HG03520 (cell line): Measurements from ENCODE around the gene PTPRT.
"Not testable (repeated sequence)": the region's sequence is repeated elsewhere in the genome, so short reads cannot be mapped to it uniquely, and the experiment has no call there.

Experiments
- ATAC-seq: cut with Tn5 transposase; IDR thresholded peaks from one replicate; pipeline ENCODE4 v1.9.1; 2021; ENCODE audit warnings: mild to moderate bottlenecking, moderate library complexity; ENCODE audit not compliant: unreplicated experiment

The PTPRT gene

GRCh38 chr20:42920776-42921175, 268.9 kb downstream of the PTPRT start:
- ATAC-seq = no peak

- ATAC-seq = no peak
Measured at GRCh38 chr20:42919316-42919715, 270.4 kb downstream of the PTPRT start.

- ATAC-seq = no peak
Measured at GRCh38 chr20:42915081-42915480, 274.6 kb downstream of the PTPRT start.

- no peak for ATAC-seq
Measured at GRCh38 chr20:42914302-42914701, 275.4 kb downstream of the PTPRT start.

GRCh38 chr20:42910808-42911207, 278.9 kb downstream of the PTPRT start:
- not testable (repeated sequence) for ATAC-seq

GRCh38 chr20:42907730-42908129, 282.0 kb downstream of the PTPRT start:
- ATAC-seq = no peak

- no peak for ATAC-seq
Measured at GRCh38 chr20:42906120-42906519, 283.6 kb downstream of the PTPRT start.

GRCh38 chr20:42902509-42902908, 287.2 kb downstream of the PTPRT start:
- no peak for ATAC-seq

GRCh38 chr20:42901689-42902440, 287.8 kb downstream of the PTPRT start:
- ATAC-seq = no peak

GRCh38 chr20:42900764-42901163, 288.9 kb downstream of the PTPRT start:
- not testable (repeated sequence) for ATAC-seq

GRCh38 chr20:42895020-42895419, 294.7 kb downstream of the PTPRT start:
- ATAC-seq = no peak

GRCh38 chr20:42894483-42894882, 295.2 kb downstream of the PTPRT start:
- ATAC-seq = no peak

- ATAC-seq = no peak
Measured at GRCh38 chr20:42889517-42889916, 300.2 kb downstream of the PTPRT start.

GRCh38 chr20:42887281-42887680, 302.4 kb downstream of the PTPRT start:
- no peak for ATAC-seq

- no peak for ATAC-seq
Measured at GRCh38 chr20:42886801-42887200, 302.9 kb downstream of the PTPRT start.

- no peak for ATAC-seq
Measured at GRCh38 chr20:42886046-42886445, 303.7 kb downstream of the PTPRT start.

- ATAC-seq = no peak
Measured at GRCh38 chr20:42875581-42875980, 314.1 kb downstream of the PTPRT start.

GRCh38 chr20:42873259-42873658, 316.4 kb downstream of the PTPRT start:
- no peak for ATAC-seq

GRCh38 chr20:42864116-42864515, 325.6 kb downstream of the PTPRT start:
- ATAC-seq = no peak

- no peak for ATAC-seq
Measured at GRCh38 chr20:42862446-42862845, 327.3 kb downstream of the PTPRT start.

GRCh38 chr20:42857446-42857845, 332.3 kb downstream of the PTPRT start:
- ATAC-seq = no peak

GRCh38 chr20:42855896-42856295, 333.8 kb downstream of the PTPRT start:
- no peak for ATAC-seq

- ATAC-seq = no peak
Measured at GRCh38 chr20:42852691-42853090, 337.0 kb downstream of the PTPRT start.
